Chondrocyte (in vitro differentiated cells): ENCODE results near the gene BLID. TPM values are rescaled to one million over a fixed set of nuclear protein-coding genes. Genes with fewer than 3 reads are reported as not detected.

ENCODE experiments used
- DNase-seq: peaks from one replicate; pipeline ENCODE4 v3.0.0; 2021; ENCODE audit warnings: mixed read lengths, low spot score
- H3K27ac Mint-ChIP-seq: one replicate; pipeline ENCODE4 v1.8.0; 2021; ENCODE audit warnings: mild to moderate bottlenecking, moderate library complexity, mixed read lengths; ENCODE audit not compliant: unreplicated experiment
- H3K27me3 Mint-ChIP-seq: 2 replicates; pipeline ENCODE4 v1.8.0; 2021; ENCODE audit warnings: low read depth, mixed read lengths
- H3K36me3 Mint-ChIP-seq: 2 replicates; pipeline ENCODE4 v1.8.0; 2021; ENCODE audit warnings: low read depth, mixed read lengths
- H3K4me1 Mint-ChIP-seq: 2 replicates; pipeline ENCODE4 v1.8.0; 2021; ENCODE audit warnings: low read depth, mild to moderate bottlenecking, mixed read lengths
- H3K4me3 Mint-ChIP-seq: one replicate; pipeline ENCODE4 v1.8.0; 2021; ENCODE audit warnings: mild to moderate bottlenecking, moderate library complexity, mixed read lengths; ENCODE audit not compliant: unreplicated experiment
- H3K9me3 Mint-ChIP-seq: 2 replicates; pipeline ENCODE4 v1.8.0; 2021; ENCODE audit warnings: low read depth, mixed read lengths
- CTCF ChIP-seq: fragments of 200-600 bp; sonication (generic); IDR thresholded peaks from 2 replicates; pipeline ENCODE4 v1.5.0; 2021; ENCODE audit warnings: antibody characterized with exemption, mild to moderate bottlenecking, moderate library complexity
- total RNA-seq: library from RNA; stranded (reverse); gene quantifications from 3 replicates; pipeline ENCODE4 v1.2.1, GENCODE V29; 2021

The BLID gene
- total RNA-seq, 1 donor from 2014 or later, result 0.35 TPM

- DNase-seq, result no peak
- TF ChIP-seq CTCF, result no peak
- Mint-ChIP-seq H3K4me1 (peaks cover 27% of the 10 kb centered on the region), H3K27ac (no peak overlapping the region), H3K27me3 (no peaks in the 10 kb centered on the region), H3K9me3 (no peaks in the 10 kb centered on the region), H3K4me3 (no peak overlapping the region), H3K36me3 (peaks cover 2% of the 10 kb centered on the region)
Observed at GRCh38 chr11:122116591-122116990, 576 bp upstream of the BLID start.

- Mint-ChIP-seq H3K27me3 (no peaks in the 10 kb centered on the region), H3K9me3 (no peaks in the 10 kb centered on the region)
Observed at GRCh38 chr11:122114976-122115375, 1.0 kb downstream of the BLID start.

GRCh38 chr11:122113836-122114825 is 1.9 kb downstream of the BLID start:
- H3K4me3 Mint-ChIP-seq, result no peak overlapping the region
- H3K36me3 Mint-ChIP-seq, result no peaks in the 10 kb centered on the region
- H3K4me1 Mint-ChIP-seq, result peaks cover 27% of the 10 kb centered on the region
- no peaks in the 10 kb centered on the region for H3K9me3 Mint-ChIP-seq
- H3K27me3 Mint-ChIP-seq, result no peaks in the 10 kb centered on the region
- TF ChIP-seq CTCF, result no peak
- no peak for DNase-seq
- peak overlapping the region; percentile 18 for H3K27ac Mint-ChIP-seq

More at GRCh38 chr11:122114976-122115375, 1.0 kb downstream of the BLID start:
- Mint-ChIP-seq H3K36me3 (no peaks in the 10 kb centered on the region), H3K4me1 (peaks cover 27% of the 10 kb centered on the region), H3K27ac (no peak overlapping the region), H3K4me3 (no peak overlapping the region)
- no peak for DNase-seq
- TF ChIP-seq CTCF, result no peak

GRCh38 chr11:122112470-122113365 is 3.3 kb downstream of the BLID start:
- DNase-seq, result no peak
- Mint-ChIP-seq H3K4me3 (no peak overlapping the region), H3K9me3 (no peaks in the 10 kb centered on the region), H3K36me3 (no peaks in the 10 kb centered on the region), H3K27me3 (no peaks in the 10 kb centered on the region), H3K4me1 (peaks cover 27% of the 10 kb centered on the region), H3K27ac (peak overlapping the region; percentile 59)
- no peak for TF ChIP-seq CTCF

GRCh38 chr11:122109932-122110331 is 6.1 kb downstream of the BLID start:
- Mint-ChIP-seq H3K27me3 (no peaks in the 10 kb centered on the region), H3K4me3 (no peak overlapping the region), H3K36me3 (no peaks in the 10 kb centered on the region), H3K9me3 (no peaks in the 10 kb centered on the region), H3K4me1 (peaks cover 27% of the 10 kb centered on the region), H3K27ac (no peak overlapping the region)
- no peak for DNase-seq
- TF ChIP-seq CTCF, result no peak
